MG63 (cell line): ENCODE measurements around the gene FAHD1. TPM values are rescaled to one million over a fixed set of nuclear protein-coding genes. Genes with fewer than 3 reads are reported as not detected.

Experiments
- total RNA-seq: library from RNA; depleted of rRNA; stranded (reverse); fragments of >200 nt; shearing (Covaris generic); gene quantifications from 2 replicates; pipeline ENCODE4 v1.2.3, GENCODE V29; 2014; ENCODE audit warnings: low replicate concordance; rRNA removed

FAHD1 gene
- total RNA-seq, 1 experiment from 2014 or later, result 35.4 TPM

Other genes with a start within 250 kb of the FAHD1 start
- gene IFT140, start 215.1 kb upstream of the FAHD1 start, total RNA-seq, result 25.7 and 27.8 TPM in 2 replicates
- gene CRAMP1, start 214.8 kb upstream of the FAHD1 start, total RNA-seq, result 3.7 and 3.8 TPM in 2 replicates
- gene JPT2, start 148.9 kb upstream of the FAHD1 start, total RNA-seq, result 94.3 and 129 TPM in 2 replicates
- 13.4 and 31.1 TPM in 2 replicates for gene MAPK8IP3, start 121.0 kb upstream of the FAHD1 start, total RNA-seq
- gene NME3, start 55.7 kb upstream of the FAHD1 start, total RNA-seq, result 0.46 TPM in 1 of 2 replicates, not detected in the other
- gene EME2, start 54.4 kb upstream of the FAHD1 start, total RNA-seq, result 3.3 and 6.6 TPM in 2 replicates
- 225 and 308 TPM in 2 replicates for gene MRPS34, start 54.1 kb upstream of the FAHD1 start, total RNA-seq
- 34.3 and 40.3 TPM in 2 replicates for gene SPSB3, start 44.6 kb upstream of the FAHD1 start, total RNA-seq
- gene NUBP2, start 44.2 kb upstream of the FAHD1 start, total RNA-seq, result 156 and 163 TPM in 2 replicates
- not detected in 2 replicates for gene IGFALS, start 33.5 kb upstream of the FAHD1 start, total RNA-seq
- 120 and 186 TPM in 2 replicates for gene HAGH, start 381 bp upstream of the FAHD1 start, total RNA-seq
- 21.6 and 71.1 TPM in 2 replicates for gene MEIOB, start 45.0 kb downstream of the FAHD1 start, total RNA-seq
- gene HS3ST6, start 91.2 kb downstream of the FAHD1 start, total RNA-seq, result not detected in 2 replicates
- gene MSRB1, start 116.0 kb downstream of the FAHD1 start, total RNA-seq, result 99.5 and 116 TPM in 2 replicates
- gene RPL3L, start 127.5 kb downstream of the FAHD1 start, total RNA-seq, result not detected in 2 replicates
- 406 and 819 TPM in 2 replicates for gene NDUFB10, start 132.3 kb downstream of the FAHD1 start, total RNA-seq
- 8,634 and 16,603 TPM in 2 replicates for gene RPS2, start 137.6 kb downstream of the FAHD1 start, total RNA-seq
- not detected in 2 replicates for gene RNF151, start 139.7 kb downstream of the FAHD1 start, total RNA-seq
- 75.4 and 134 TPM in 2 replicates for gene TBL3, start 144.8 kb downstream of the FAHD1 start, total RNA-seq
- gene NOXO1, start 154.3 kb downstream of the FAHD1 start, total RNA-seq, result not detected in 2 replicates
- 39.9 and 64.5 TPM in 2 replicates for gene GFER, start 157.0 kb downstream of the FAHD1 start, total RNA-seq
- 0.07 TPM in 1 of 2 replicates, not detected in the other for gene SYNGR3, start 162.8 kb downstream of the FAHD1 start, total RNA-seq
- gene ZNF598, start 182.6 kb downstream of the FAHD1 start, total RNA-seq, result 75.0 and 86.5 TPM in 2 replicates
- not detected in 2 replicates for gene NPW, start 192.6 kb downstream of the FAHD1 start, total RNA-seq
- gene NHERF2, start 199.7 kb downstream of the FAHD1 start, total RNA-seq, result 15.9 and 19.0 TPM in 2 replicates
- 57.1 and 74.7 TPM in 2 replicates for gene NTHL1, start 220.6 kb downstream of the FAHD1 start, total RNA-seq
- 24.1 and 64.4 TPM in 2 replicates for gene TSC2, start 220.8 kb downstream of the FAHD1 start, total RNA-seq